Gastroesophageal sphincter (tissue), 3 donors: ENCODE data around the gene TMEM60.
A peak's percentile ranks its signal among the peaks of the same experiment; 100 is the strongest.

Experiments
- CTCF ChIP-seq, 4 experiments: fragments of 200-600 bp in 2 of 4; fragments of 450-650 bp in 2 of 4; sonication (generic) in 1 of 4; IDR thresholded peaks; one replicate each; pipeline ENCODE4 v1.5.1; 2017 to 2019; ENCODE audit warnings: antibody characterized with exemption in 4 of 4, mild to moderate bottlenecking in 2 of 4, moderate library complexity in 2 of 4
- POLR2A ChIP-seq, 2 donors: fragments of 450-650 bp; IDR thresholded peaks; one replicate each; pipeline ENCODE4 v1.6.1; 2017; ENCODE audit warnings: antibody characterized with exemption in 2 of 2, mild to moderate bottlenecking in 2 of 2, moderate library complexity in 1 of 2

- TF ChIP-seq CTCF (IDR thresholded peaks at IDR 0.05) = peak in 3 of 4 experiments; percentile 50 to 82 (median 70)
- TF ChIP-seq POLR2A (IDR thresholded peaks at IDR 0.05) = peak; percentile 69 to 74
Observed at GRCh38 chr7:77798394-77799077, at the start of gene TMEM60, which contains the start of gene PHTF2.
